Measurements from ENCODE around the gene TRAPPC8. TPM values are rescaled to one million over a fixed set of nuclear protein-coding genes. Genes with fewer than 3 reads are reported as not detected.

TRAPPC8 gene
- total RNA-seq, 1 experiment from 2014 or later, result 30.4 TPM

GRCh38 chr18:31876707-31877106 is 66.2 kb downstream of the TRAPPC8 start:
- POLR2A ChIA-PET, result no interaction called here
- intact Hi-C loops (cut with micrococcal nuclease), result no loop called here
- Histone ChIP-seq H3K4me2 (ENCODE audit: low read length) (no peak overlapping the region), H3K4me3 (replicated peaks in 1 of 2; ENCODE audit: low read depth in 1 of 2, low read length in 2 of 2) (no peak overlapping the region), H4K20me1 (ENCODE audit: insufficient read depth) (no peaks in the 10 kb centered on the region), H3K27me3 (ENCODE audit: insufficient read depth, low read length) (no peaks in the 10 kb centered on the region), H3K27ac (ENCODE audit: low read depth, low read length) (no peak overlapping the region), H3K79me2 (ENCODE audit: insufficient read depth, low read length) (peaks cover 27% of the 10 kb centered on the region), H3K9me3 (ENCODE audit: control insufficient read depth in 1 of 2, insufficient read depth in 1 of 2, low read depth in 1 of 2, low read length in 2 of 2) (peaks cover 0 to 13% of the 10 kb centered on the region in 2 experiments; a peak in 1 of 4 replicates), H3K4me1 (ENCODE audit: control insufficient read depth in 1 of 2, insufficient read depth in 2 of 2, low read length in 2 of 2) (no peaks in the 10 kb centered on the region), H3K9me2 (ENCODE audit: insufficient read depth) (no peaks in the 10 kb centered on the region), H2AFZ (ENCODE audit: low read depth, low read length, poor library complexity, severe bottlenecking) (no peak overlapping the region), H3K9ac (ENCODE audit: low read length) (no peak overlapping the region), H3K36me3 (ENCODE audit: control insufficient read depth in 1 of 2, insufficient read depth in 2 of 2, low read length in 2 of 2) (peaks cover 7 to 21% of the 10 kb centered on the region in 2 experiments)
- no TSS peak for BruUV-seq (replicated peaks)
- CTCF ChIA-PET, result no interaction called here
- no peak for TF ChIP-seq REST (IDR thresholded peaks at IDR 0.05; ENCODE audit: low read depth)
- TF ChIP-seq JUND (IDR thresholded peaks at IDR 0.05), result no peak
- no peak for TF ChIP-seq POLR2A (IDR thresholded peaks at IDR 0.05; ENCODE audit: borderline replicate concordance, extremely low read depth, insufficient read depth, insufficient read length)
- no peak for TF ChIP-seq POLR2AphosphoS5 (IDR thresholded peaks at IDR 0.05; ENCODE audit: low read depth, low read length)
- no peak for TF ChIP-seq CBX3 (IDR thresholded peaks at IDR 0.05; ENCODE audit: low read depth)
- TF ChIP-seq CEBPB (IDR thresholded peaks at IDR 0.05; ENCODE audit: low read depth), result no peak
- TF ChIP-seq ZBTB33 (IDR thresholded peaks at IDR 0.05; ENCODE audit: extremely low read depth, insufficient replicate concordance, low read length), result no peak
- no peak for TF ChIP-seq ZNF274 (IDR thresholded peaks at IDR 0.05; ENCODE audit: low read depth, low read length)
- TF ChIP-seq EGR1 (IDR thresholded peaks at IDR 0.05; ENCODE audit: low read depth), result no peak
- no peak for TF ChIP-seq EZH2phosphoT487 (IDR thresholded peaks at IDR 0.05; ENCODE audit: borderline replicate concordance)
- TF ChIP-seq, protein P1, sequence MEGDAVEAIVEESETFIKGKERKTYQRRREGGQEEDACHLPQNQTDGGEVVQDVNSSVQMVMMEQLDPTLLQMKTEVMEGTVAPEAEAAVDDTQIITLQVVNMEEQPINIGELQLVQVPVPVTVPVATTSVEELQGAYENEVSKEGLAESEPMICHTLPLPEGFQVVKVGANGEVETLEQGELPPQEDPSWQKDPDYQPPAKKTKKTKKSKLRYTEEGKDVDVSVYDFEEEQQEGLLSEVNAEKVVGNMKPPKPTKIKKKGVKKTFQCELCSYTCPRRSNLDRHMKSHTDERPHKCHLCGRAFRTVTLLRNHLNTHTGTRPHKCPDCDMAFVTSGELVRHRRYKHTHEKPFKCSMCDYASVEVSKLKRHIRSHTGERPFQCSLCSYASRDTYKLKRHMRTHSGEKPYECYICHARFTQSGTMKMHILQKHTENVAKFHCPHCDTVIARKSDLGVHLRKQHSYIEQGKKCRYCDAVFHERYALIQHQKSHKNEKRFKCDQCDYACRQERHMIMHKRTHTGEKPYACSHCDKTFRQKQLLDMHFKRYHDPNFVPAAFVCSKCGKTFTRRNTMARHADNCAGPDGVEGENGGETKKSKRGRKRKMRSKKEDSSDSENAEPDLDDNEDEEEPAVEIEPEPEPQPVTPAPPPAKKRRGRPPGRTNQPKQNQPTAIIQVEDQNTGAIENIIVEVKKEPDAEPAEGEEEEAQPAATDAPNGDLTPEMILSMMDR (IDR thresholded peaks at IDR 0.05 in 2 of 3, conservative IDR thresholded peaks at IDR 0.05 in 1 of 3; ENCODE audit: borderline replicate concordance in 1 of 3, insufficient read depth in 1 of 3, low read depth in 2 of 3, low read length in 2 of 3), result no peak
- no peak for TF ChIP-seq RAD21 (IDR thresholded peaks at IDR 0.05; ENCODE audit: low read depth)
- TF ChIP-seq ATF3 (IDR thresholded peaks at IDR 0.05), result no peak
- TF ChIP-seq SRF (IDR thresholded peaks at IDR 0.05; ENCODE audit: low read depth), result no peak
- TF ChIP-seq SIN3A (IDR thresholded peaks at IDR 0.05; ENCODE audit: low read depth), result no peak
- TF ChIP-seq ZFX (IDR thresholded peaks at IDR 0.05), result no peak
- no peak for TF ChIP-seq YY1 (IDR thresholded peaks at IDR 0.05; ENCODE audit: extremely low read depth, insufficient replicate concordance, low read depth, low read length)
- no peak for ATAC-seq
- DNase-seq (ENCODE audit: low read depth, low spot score), result no peak
- RAD21 ChIA-PET (ENCODE audit: low non-redundant PET in 1 of 2, low total read pairs in 2 of 2, uncharacterized antibody in 2 of 2, unreplicated experiment in 2 of 2), result no interaction called here
